NCI-H1436 (cell line): ENCODE results near the gene SLC13A2.
"Not testable (repeated sequence)": the region's sequence is repeated elsewhere in the genome, so short reads cannot be mapped to it uniquely, and the experiment has no call there.

Experiments
- DNase-seq: peaks from one replicate; lab custom pipeline; 2025; lab: John Stamatoyannopoulos, UW

Gene SLC13A2, protein sequence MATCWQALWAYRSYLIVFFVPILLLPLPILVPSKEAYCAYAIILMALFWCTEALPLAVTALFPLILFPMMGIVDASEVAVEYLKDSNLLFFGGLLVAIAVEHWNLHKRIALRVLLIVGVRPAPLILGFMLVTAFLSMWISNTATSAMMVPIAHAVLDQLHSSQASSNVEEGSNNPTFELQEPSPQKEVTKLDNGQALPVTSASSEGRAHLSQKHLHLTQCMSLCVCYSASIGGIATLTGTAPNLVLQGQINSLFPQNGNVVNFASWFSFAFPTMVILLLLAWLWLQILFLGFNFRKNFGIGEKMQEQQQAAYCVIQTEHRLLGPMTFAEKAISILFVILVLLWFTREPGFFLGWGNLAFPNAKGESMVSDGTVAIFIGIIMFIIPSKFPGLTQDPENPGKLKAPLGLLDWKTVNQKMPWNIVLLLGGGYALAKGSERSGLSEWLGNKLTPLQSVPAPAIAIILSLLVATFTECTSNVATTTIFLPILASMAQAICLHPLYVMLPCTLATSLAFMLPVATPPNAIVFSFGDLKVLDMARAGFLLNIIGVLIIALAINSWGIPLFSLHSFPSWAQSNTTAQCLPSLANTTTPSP

GRCh38 chr17:28473542-28473941 lies at the start of gene SLC13A2:
SLC13A2 (plus strand) TSS chr17:28473644; CDS start chr17:28473713, 69 bp downstream.
- DNase-seq: no peak

DNA sequence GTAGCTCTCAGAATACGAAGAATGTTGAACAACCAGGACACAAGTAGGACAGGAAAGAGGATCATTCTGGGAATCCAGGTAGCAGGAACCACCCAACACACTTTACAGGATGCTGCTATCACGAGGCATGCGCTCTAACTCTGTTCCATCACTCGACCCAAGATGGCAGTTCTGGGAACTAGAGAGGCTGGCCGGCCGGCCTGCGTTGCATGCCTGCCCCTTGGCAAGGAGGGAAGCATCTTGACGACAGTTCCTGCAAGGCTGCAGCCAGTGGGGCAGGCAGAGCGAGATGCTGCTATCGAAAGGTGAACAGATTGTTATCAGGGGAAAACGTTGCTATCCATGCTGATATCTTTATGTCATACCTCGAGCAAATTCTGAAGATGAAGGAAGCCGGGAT lies 48.2 kb upstream of the SLC13A2 start:
- no peak for DNase-seq

DNA sequence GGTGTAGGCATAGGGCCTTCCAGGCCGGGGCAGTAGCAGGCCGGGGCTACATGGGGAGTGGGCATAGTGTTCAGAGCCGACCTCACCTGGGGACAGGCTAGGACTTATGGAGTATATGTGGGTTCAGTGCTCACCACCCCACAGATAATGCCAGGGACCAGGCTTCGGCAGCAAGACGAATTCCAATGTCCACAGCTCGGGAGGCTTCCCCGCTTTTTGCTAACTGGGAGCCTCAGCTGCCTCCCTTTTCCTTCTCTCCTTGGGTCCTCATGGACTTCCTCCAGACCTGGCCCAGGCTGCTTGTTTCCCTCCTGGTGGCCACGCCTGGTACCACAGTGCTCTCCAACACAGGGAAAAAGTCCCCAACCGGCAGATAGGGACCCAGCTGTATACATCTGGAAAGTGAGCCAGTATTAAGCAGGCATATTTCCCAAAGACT lies 47.3 kb upstream of the SLC13A2 start:
- no peak for DNase-seq

DNA sequence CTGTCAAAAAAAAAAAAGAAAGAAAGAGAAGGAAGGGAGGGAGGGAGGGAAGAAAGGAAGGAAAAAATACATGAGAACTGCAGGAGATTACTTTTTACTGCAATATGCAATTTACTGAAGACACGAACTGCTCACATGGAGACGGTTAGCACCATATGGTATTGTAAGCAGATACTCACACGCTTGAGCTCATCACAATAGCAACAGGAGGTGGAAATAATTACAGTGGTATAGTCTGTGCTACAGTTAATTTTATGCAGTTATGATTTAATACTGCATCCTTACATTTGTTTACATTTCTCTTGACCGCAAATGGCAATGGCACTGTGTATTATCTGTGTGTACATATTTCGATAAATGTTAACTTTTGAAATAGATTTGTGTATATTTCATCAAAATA lies 46.1 kb upstream of the SLC13A2 start:
- DNase-seq: peak; percentile 30

DNA sequence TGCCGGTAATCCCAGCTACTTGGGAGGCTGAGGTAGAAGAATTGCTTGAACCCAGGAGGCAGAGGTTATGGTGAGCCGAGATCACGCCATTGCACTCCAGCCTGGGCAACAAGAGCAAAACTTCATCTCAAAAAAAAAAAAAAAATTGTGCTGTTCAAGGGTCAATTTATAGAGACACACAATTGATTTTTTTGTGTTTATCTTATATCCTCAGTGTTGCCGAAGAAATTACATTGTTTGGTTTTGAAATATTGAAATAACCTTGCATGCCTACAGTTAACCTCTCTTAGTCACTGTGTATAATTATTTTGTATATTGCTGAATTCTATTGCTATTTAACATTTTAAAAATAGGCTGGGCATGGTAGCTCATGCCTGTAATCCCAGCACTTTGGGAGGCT lies 45.5 kb upstream of the SLC13A2 start:
- DNase-seq: not testable (repeated sequence)

DNA sequence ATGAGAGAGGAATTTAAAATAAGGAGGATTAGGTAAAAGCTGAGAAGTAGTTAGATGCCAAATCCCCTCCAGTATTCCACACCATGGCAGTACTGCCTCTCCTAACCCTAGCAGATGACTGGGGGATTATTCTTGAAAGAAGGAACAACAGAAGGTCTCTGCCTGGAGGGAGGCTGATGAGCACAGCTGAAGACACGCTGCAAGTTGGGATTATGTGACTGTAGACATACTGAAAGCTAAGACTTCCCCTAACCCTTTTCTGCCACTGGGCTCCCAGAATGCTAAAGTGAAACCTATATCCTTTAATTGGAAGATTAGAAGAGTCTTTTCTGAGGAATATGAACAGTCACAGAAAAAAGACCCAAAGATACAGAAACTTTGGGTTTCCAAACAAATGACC lies 39.7 kb upstream of the SLC13A2 start:
- no peak for DNase-seq

DNA sequence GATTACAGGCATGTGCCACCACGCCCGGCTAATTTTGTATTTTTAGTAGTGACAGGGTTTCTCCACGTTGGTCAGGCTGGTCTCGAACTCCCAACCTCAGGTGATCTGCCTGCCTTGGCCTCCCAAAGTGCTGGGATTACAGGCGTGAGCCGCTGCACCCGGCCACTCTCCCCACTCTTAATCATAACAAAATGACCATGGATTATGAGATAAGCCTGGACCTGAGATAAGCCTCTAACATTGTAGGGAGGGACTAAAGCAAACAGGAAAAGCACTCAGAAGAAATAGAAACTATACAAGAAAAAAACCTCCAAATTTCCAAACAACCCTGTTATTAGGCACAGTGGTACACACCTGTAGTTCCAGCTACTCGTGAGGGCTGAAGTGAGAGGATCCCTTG lies 39.1 kb upstream of the SLC13A2 start:
- not testable (repeated sequence) for DNase-seq

GRCh38 chr17:28443901-28444638 lies 29.4 kb upstream of the SLC13A2 start:
- DNase-seq: no peak

DNA sequence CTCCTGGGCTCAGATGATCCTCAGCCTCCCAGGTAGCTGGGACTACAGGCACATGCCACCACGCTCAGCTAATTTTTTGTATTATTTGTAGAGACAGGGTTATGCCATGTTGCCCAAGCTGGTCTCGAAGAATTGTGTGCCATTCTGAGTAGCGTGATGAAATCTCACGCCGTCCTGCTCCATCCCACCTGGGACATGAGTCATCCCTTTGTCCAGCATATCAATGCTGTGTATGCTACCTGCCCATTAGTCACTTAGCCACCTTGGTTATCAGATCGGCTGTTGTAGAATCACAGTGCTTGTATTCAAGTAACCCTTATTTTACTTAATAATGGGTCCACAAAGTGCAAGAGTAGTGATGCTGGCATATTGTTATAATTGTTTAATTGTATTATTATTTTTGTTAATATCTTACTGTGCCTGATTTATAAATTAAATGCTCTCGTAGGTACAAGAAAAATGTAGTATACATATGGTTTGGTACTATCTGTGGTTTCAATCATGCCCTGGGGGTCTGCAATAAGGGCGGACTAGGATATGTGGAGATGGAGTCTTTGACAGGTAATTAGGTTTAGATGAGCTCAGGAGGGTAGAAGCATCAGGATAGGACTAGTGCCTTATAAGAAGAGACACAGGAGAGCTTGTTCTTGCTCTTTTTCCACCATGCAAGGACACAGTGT lies 26.6 kb upstream of the SLC13A2 start:
- DNase-seq: no peak

DNA sequence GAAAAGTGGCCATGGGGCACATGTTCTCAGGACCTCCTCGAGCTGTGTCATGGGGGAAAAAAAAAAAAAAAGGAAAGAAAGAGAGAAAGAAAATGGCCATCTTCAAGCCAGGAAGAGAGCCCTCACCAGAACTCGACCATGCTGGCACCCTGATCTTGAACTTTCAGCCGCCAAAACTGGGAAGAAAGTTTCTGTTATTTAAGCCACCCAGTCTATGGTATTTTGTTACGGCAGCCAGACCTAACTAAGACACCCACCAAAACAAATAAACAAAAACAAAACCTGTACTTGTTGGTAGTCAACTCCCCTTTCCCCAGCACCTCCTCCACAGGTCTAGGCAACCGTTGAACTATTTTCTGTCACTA lies 26.1 kb upstream of the SLC13A2 start:
- no peak for DNase-seq

DNA sequence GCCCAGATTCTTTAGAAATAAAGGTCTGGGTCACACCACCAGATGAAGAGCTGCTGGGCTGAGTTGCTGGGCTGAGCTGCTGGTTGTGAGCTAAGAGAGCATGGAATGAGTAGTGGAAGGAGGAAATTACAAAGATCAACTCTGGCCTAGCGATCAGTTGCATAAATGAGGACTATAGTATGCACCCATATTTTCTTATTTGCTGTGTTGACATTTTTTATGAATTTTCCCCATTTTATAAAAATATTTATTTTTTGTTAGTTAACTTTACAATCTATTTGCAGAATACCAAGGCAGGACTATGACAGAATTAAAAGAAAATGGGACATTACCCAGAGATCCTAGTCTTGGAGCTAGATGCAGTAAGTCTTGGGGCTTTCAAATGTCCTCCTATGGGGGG lies 23.6 kb upstream of the SLC13A2 start:
- no peak for DNase-seq

GRCh38 chr17:28457890-28458289 lies 15.6 kb upstream of the SLC13A2 start:
- no peak for DNase-seq

- not testable (repeated sequence) for DNase-seq
These were observed 14.6 kb upstream of the SLC13A2 start for GRCh38 chr17:28458881-28459280.

DNA sequence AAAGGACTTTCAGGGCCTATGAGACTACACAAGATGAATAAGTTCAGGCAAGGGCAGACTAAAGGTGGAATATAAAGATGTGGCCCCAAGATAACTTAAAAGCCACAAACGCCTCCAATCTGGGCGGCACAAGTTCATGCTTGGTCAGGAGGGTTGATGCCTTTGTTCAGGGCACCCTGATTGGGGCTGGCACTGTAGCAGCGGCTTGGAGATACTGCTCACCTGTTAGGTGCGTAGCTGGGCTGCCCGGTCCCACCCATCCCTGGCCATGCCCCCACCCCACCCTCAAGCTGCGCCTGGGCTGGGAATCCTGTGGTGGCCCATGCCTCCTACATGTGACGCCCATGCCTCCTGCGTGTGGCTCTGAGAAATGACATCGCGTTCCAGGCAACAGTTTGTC lies 12.5 kb upstream of the SLC13A2 start:
- DNase-seq: no peak

- no peak for DNase-seq
These were observed 7.4 kb upstream of the SLC13A2 start for GRCh38 chr17:28466001-28466400.

GRCh38 chr17:28466521-28467048 lies 6.9 kb upstream of the SLC13A2 start:
- DNase-seq: no peak

- DNase-seq: no peak
These were observed 5.9 kb upstream of the SLC13A2 start for GRCh38 chr17:28467456-28468025.

GRCh38 chr17:28468033-28468735 lies 5.3 kb upstream of the SLC13A2 start:
- not testable (repeated sequence) for DNase-seq

GRCh38 chr17:28468781-28469180 lies 4.7 kb upstream of the SLC13A2 start:
- DNase-seq: no peak

DNA sequence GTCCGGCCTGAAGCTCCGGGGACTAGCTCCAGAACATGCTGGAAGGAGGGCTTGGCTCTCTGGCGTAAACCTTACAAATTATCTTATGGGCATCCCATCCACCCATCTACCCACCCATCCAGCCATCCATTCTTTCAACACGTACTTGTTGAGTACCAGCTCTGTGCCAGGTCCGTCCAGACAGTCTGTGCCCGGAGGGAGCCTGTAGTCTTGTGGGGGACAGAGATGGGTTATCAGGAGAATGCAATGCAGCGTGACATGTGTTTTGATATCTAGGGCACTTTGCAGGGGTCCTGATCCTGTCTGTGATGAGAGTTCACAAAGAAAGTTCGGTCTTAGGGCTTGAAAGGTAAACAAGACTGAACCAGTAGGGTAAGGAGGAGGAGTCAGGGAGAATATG lies 4.1 kb upstream of the SLC13A2 start:
- no peak for DNase-seq

GRCh38 chr17:28470266-28470913 lies 3.1 kb upstream of the SLC13A2 start:
- no peak for DNase-seq
